Lung (tissue), 12 donors: Measurements from ENCODE around the gene SEPTIN5. TPM values are rescaled to one million over a fixed set of nuclear protein-coding genes. Genes with fewer than 3 reads are reported as not detected.

Experiments
- ATAC-seq: fragments of 200-7000 bp; cut with Tn5 transposase; one replicate; pipeline ENCODE4 v1.9.1; 2020; ENCODE audit warnings: moderate number of reproducible peaks; ENCODE audit not compliant: insufficient read depth, low FRiP score
- DNase-seq, 3 donors: peaks; one replicate each; pipeline ENCODE4 v3.0.0-alpha.2; 2013 to 2017
- H3K27ac ChIP-seq, 2 donors: one replicate each; pipeline ENCODE4 v1.5.1; 2013; ENCODE audit warnings: mild to moderate bottlenecking in 2 of 2, moderate library complexity in 2 of 2, control low read depth in 1 of 2, inconsistent platforms in 1 of 2, low read depth in 1 of 2, low read length in 1 of 2
- H3K27me3 ChIP-seq, 3 donors: one replicate each; pipeline ENCODE4 v1.5.1; 2013; ENCODE audit warnings: low read length in 2 of 3; ENCODE audit not compliant: control insufficient read depth in 3 of 3, insufficient read depth in 3 of 3
- H3K36me3 ChIP-seq, 4 donors: one replicate each; pipeline ENCODE4 v1.5.1; 2013; ENCODE audit warnings: low read length in 4 of 4, mild to moderate bottlenecking in 1 of 4, moderate library complexity in 1 of 4; ENCODE audit not compliant: control insufficient read depth in 4 of 4, insufficient read depth in 4 of 4
- H3K4me1 ChIP-seq, 5 donors: one replicate each; pipeline ENCODE4 v1.5.1; 2013; ENCODE audit warnings: low read length in 5 of 5, mild to moderate bottlenecking in 2 of 5, moderate library complexity in 1 of 5; ENCODE audit not compliant: control insufficient read depth in 5 of 5, insufficient read depth in 5 of 5
- H3K4me3 ChIP-seq: one replicate; pipeline ENCODE4 v1.5.1; 2013; ENCODE audit warnings: mild to moderate bottlenecking, control low read depth, moderate library complexity
- H3K9ac ChIP-seq, 2 donors: one replicate each; pipeline ENCODE4 v1.5.1; 2013; ENCODE audit warnings: low read length in 2 of 2, control low read depth in 1 of 2; ENCODE audit not compliant: insufficient read depth in 1 of 2
- H3K9me3 ChIP-seq, 4 donors: one replicate each; pipeline ENCODE4 v1.5.1; 2013; ENCODE audit warnings: low read length in 3 of 4, mild to moderate bottlenecking in 1 of 4, moderate library complexity in 1 of 4; ENCODE audit not compliant: control insufficient read depth in 4 of 4, insufficient read depth in 3 of 4
- CTCF ChIP-seq: IDR thresholded peaks from 2 replicates; pipeline ENCODE4 v1.5.1; 2012; ENCODE audit warnings: mild to moderate bottlenecking; ENCODE audit errors: control extremely low read depth, extremely low read depth
- whole genome bisulfite sequencing, 2 donors: extraction: QIAGEN DNeasy Blood & Tissue Kit; methylation state at CpG; one replicate each; pipeline ENCODE4 v1.1.7; 2013; 5-methylcytosine and 5-hydroxymethylcytosine counted together
- polyA plus RNA-seq, 2 donors: library from polyadenylated mRNA; stranded (reverse); fragments of 200-250 nt; gene quantifications; one replicate each; pipeline ENCODE4 v1.2.1, GENCODE V29; 2013
- total RNA-seq, 2 donors: library from RNA; depleted of rRNA in 1 of 2; stranded (reverse); fragments of >200 nt in 1 of 2; gene quantifications; one replicate each; pipeline ENCODE4 v1.2.1, GENCODE V29; 2014 to 2021
- donor health status: control.
- donor health status: control.
- donor health status: Bipolar disorder and iron deficiency.
- donor health status: healthy.
- donor health status: DM: yes; HTN: yes; CAD: no.

SEPTIN5 gene
- total and polyA plus RNA-seq, 4 donors: 10.4 to 32.5 (median 14.2) TPM

- ATAC-seq (no peak), DNase-seq (peak in 1 of 3 donors; percentile 4)
- Histone ChIP-seq H3K9ac (no peak overlapping the region), H3K4me3 (no peak overlapping the region), H3K4me1 (peaks cover 0 to 4% (median 0%) of the 10 kb centered on the region in 5 donors), H3K27me3 (no peaks in the 10 kb centered on the region), H3K36me3 (no peaks in the 10 kb centered on the region), H3K27ac (no peak overlapping the region), H3K9me3 (peaks cover 0 to 2% (median 0%) of the 10 kb centered on the region in 4 donors)
- 68 to 79% methylated on average over 4 of the region's 4 CpGs for WGBS, 2 donors
- TF ChIP-seq CTCF: no peak
These were observed 44.7 kb upstream of the SEPTIN5 start for GRCh38 chr22:19669570-19669969.

- Histone ChIP-seq H3K9ac (no peak overlapping the region), H3K36me3 (no peaks in the 10 kb centered on the region), H3K9me3 (peaks cover 0 to 2% (median 0%) of the 10 kb centered on the region in 4 donors), H3K4me3 (no peak overlapping the region), H3K27me3 (no peaks in the 10 kb centered on the region), H3K4me1 (no peaks in the 10 kb centered on the region), H3K27ac (no peak overlapping the region)
- DNase-seq (no peak), ATAC-seq (no peak)
- no peak for TF ChIP-seq CTCF
- 91 to 99% methylated on average over 3 of the region's 3 CpGs for WGBS, 2 donors
These were observed 43.0 kb upstream of the SEPTIN5 start for GRCh38 chr22:19671316-19671715.

- no peak for TF ChIP-seq CTCF
- DNase-seq: no peak
- peaks cover 0 to 2% (median 0%) of the 10 kb centered on the region in 4 donors for H3K9me3 ChIP-seq
- no peak for ATAC-seq
- H3K4me1 ChIP-seq: no peaks in the 10 kb centered on the region
- H3K36me3 ChIP-seq: no peaks in the 10 kb centered on the region
- H3K27ac ChIP-seq: no peak overlapping the region
- no peak overlapping the region for H3K4me3 ChIP-seq
- H3K27me3 ChIP-seq: no peaks in the 10 kb centered on the region
- WGBS, 2 donors: 92 to 93% methylated on average over 9 of the region's 9 CpGs
- H3K9ac ChIP-seq: no peak overlapping the region
These were observed 42.1 kb upstream of the SEPTIN5 start for GRCh38 chr22:19672054-19672776.
